BJ (cell line): ENCODE measurements around the gene PGBD2. TPM values are rescaled to one million over a fixed set of nuclear protein-coding genes. Genes with fewer than 3 reads are reported as not detected.
"Not testable (repeated sequence)": the region's sequence is repeated elsewhere in the genome, so short reads cannot be mapped to it uniquely, and the experiment has no call there.

Experiments used
- CTCF ChIA-PET: fragments of 350-600 bp; formaldehyde crosslinking; extraction: SDS; loops from one replicate; lab custom pipeline; 2021; ENCODE audit warnings: antibody characterized with exemption, inconsistent platforms; lab: Yijun Ruan, JAX
- POLR2A ChIA-PET: fragments of 300-600 bp; sonication (Branson Sonifier 250); formaldehyde crosslinking; extraction: SDS; loops from one replicate; lab custom pipeline; 2021; ENCODE audit warnings: antibody characterized with exemption; lab: Charles Lee
- DNase-seq: peaks from one replicate; pipeline ENCODE4 v3.0.0-alpha.2; 2011; ENCODE audit warnings: low read depth
- H3K27me3 ChIP-seq: 2 replicates; pipeline ENCODE4 v1.6.0; 2011; ENCODE audit warnings: low read length; ENCODE audit not compliant: control insufficient read depth, insufficient read depth
- H3K36me3 ChIP-seq: 2 replicates; pipeline ENCODE4 v1.5.1; 2011; ENCODE audit warnings: low read length; ENCODE audit not compliant: control insufficient read depth, insufficient read depth
- H3K4me3 ChIP-seq: 2 replicates; pipeline ENCODE4 v1.5.1; 2011; ENCODE audit warnings: low read depth, mild to moderate bottlenecking, control low read depth, low read length
- CTCF ChIP-seq: IDR thresholded peaks from 2 replicates; pipeline ENCODE4 v1.5.1; 2011; ENCODE audit warnings: low read depth, mild to moderate bottlenecking, control low read depth, inconsistent platforms, low read length, moderate library complexity; ENCODE audit not compliant: insufficient read depth
- polyA plus RNA-seq: library from polyadenylated mRNA; depleted of rRNA; stranded (reverse); fragments of >200 nt; gene quantifications from 2 replicates; pipeline ENCODE4 v1.2.3, GENCODE V29; 2011

The PGBD2 gene
- polyA plus RNA-seq, 1 experiment: 3.8 TPM

- POLR2A ChIA-PET: no interaction called here
- CTCF ChIA-PET: interaction anchor here (1.7 to 1.9 kb wide), 2 partner anchors 8 to 12 kb away, joined by 5 to 7 read pairs; no protein-coding TSS in a partner anchor
- Histone ChIP-seq H3K36me3 (peaks cover 14% of the 10 kb centered on the region), H3K4me3 (no peak overlapping the region), H3K27me3 (no peaks in the 10 kb centered on the region)
- no peak for DNase-seq
- TF ChIP-seq CTCF: no peak
Observed at GRCh38 chr1:248914796-248915381, 8.9 kb downstream of the PGBD2 start.

- ChIA-PET CTCF (interaction anchor here (0.5 to 2.0 kb wide), 2 partner anchors 9 to 60 kb away, joined by 4 read pairs; no protein-coding TSS in a partner anchor), POLR2A (no interaction called here)
- Histone ChIP-seq H3K27me3 (no peaks in the 10 kb centered on the region), H3K4me3 (no peak overlapping the region), H3K36me3 (peaks cover 14% of the 10 kb centered on the region)
- no peak for DNase-seq
- no peak for TF ChIP-seq CTCF
Observed at GRCh38 chr1:248918131-248918530, 12.1 kb downstream of the PGBD2 start.

- H3K36me3 ChIP-seq: no peaks in the 10 kb centered on the region
- H3K4me3 ChIP-seq: no peak overlapping the region
- no peak for DNase-seq
- no peak for TF ChIP-seq CTCF
- ChIA-PET POLR2A (no interaction called here), CTCF (interaction anchor here (0.8 to 1.4 kb wide), 2 partner anchors 10 to 101 kb away, joined by 3 to 7 read pairs; no protein-coding TSS in a partner anchor)
- no peaks in the 10 kb centered on the region for H3K27me3 ChIP-seq
Observed at GRCh38 chr1:248923352-248924338, 17.6 kb downstream of the PGBD2 start.

GRCh38 chr1:248924696-248925532, 18.9 kb downstream of the PGBD2 start:
- DNase-seq: no peak
- ChIA-PET POLR2A (no interaction called here), CTCF (interaction anchor here (0.8 to 2.2 kb wide), 3 partner anchors 11 to 102 kb away, joined by 3 to 11 read pairs (median 3); no protein-coding TSS in a partner anchor)
- Histone ChIP-seq H3K4me3 (no peak overlapping the region), H3K27me3 (no peaks in the 10 kb centered on the region), H3K36me3 (no peaks in the 10 kb centered on the region)
- TF ChIP-seq CTCF: peak; percentile 71

GRCh38 chr1:248925859-248926258, 19.8 kb downstream of the PGBD2 start:
- DNase-seq, H3K36me3 ChIP-seq, H3K27me3 ChIP-seq, POLR2A ChIA-PET, H3K4me3 ChIP-seq: not testable (repeated sequence)
- CTCF ChIA-PET: interaction anchor here (1.0 to 2.2 kb wide), 4 partner anchors 9 to 84 kb away, joined by 3 to 11 read pairs (median 4); no protein-coding TSS in a partner anchor
